Chondrocyte (in vitro differentiated cells): ENCODE results near the gene NSF. TPM values are rescaled to one million over a fixed set of nuclear protein-coding genes. Genes with fewer than 3 reads are reported as not detected.

Experiments used
- DNase-seq: peaks from one replicate; pipeline ENCODE4 v3.0.0; 2021; ENCODE audit warnings: mixed read lengths, low spot score
- H3K27ac Mint-ChIP-seq: one replicate; pipeline ENCODE4 v1.8.0; 2021; ENCODE audit warnings: mild to moderate bottlenecking, moderate library complexity, mixed read lengths; ENCODE audit not compliant: unreplicated experiment
- H3K27me3 Mint-ChIP-seq: 2 replicates; pipeline ENCODE4 v1.8.0; 2021; ENCODE audit warnings: low read depth, mixed read lengths
- H3K36me3 Mint-ChIP-seq: 2 replicates; pipeline ENCODE4 v1.8.0; 2021; ENCODE audit warnings: low read depth, mixed read lengths
- H3K4me1 Mint-ChIP-seq: 2 replicates; pipeline ENCODE4 v1.8.0; 2021; ENCODE audit warnings: low read depth, mild to moderate bottlenecking, mixed read lengths
- H3K4me3 Mint-ChIP-seq: one replicate; pipeline ENCODE4 v1.8.0; 2021; ENCODE audit warnings: mild to moderate bottlenecking, moderate library complexity, mixed read lengths; ENCODE audit not compliant: unreplicated experiment
- H3K9me3 Mint-ChIP-seq: 2 replicates; pipeline ENCODE4 v1.8.0; 2021; ENCODE audit warnings: low read depth, mixed read lengths
- CTCF ChIP-seq: fragments of 200-600 bp; sonication (generic); IDR thresholded peaks from 2 replicates; pipeline ENCODE4 v1.5.0; 2021; ENCODE audit warnings: antibody characterized with exemption, mild to moderate bottlenecking, moderate library complexity
- total RNA-seq: library from RNA; stranded (reverse); gene quantifications from 3 replicates; pipeline ENCODE4 v1.2.1, GENCODE V29; 2021

NSF gene
- total RNA-seq, 1 donor from 2014 or later, result 48.3 TPM

DNA sequence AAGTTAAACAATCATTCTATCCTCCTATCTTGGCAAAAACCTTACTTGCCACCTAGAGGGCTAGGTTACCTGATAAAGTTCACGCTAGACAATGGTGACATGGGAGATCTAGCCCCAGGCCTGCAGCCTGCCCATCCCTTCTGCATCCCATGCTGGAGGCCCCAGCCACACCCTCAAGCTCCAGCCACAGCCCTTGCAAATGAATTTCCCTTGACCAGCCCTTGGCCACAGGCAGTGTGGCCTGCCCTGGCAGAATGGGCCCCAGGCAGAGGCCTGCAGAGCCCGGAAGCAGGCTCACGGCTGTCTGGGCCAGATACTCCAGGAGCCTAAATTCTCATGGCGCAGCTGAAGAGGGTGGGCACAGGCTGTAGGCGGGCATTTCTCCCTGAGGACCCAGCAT, 213.1 kb downstream of the NSF start:
- Mint-ChIP-seq H3K4me1 (no peaks in the 10 kb centered on the region), H3K36me3 (no peaks in the 10 kb centered on the region), H3K9me3 (no peaks in the 10 kb centered on the region), H3K4me3 (no peak overlapping the region), H3K27me3 (no peaks in the 10 kb centered on the region), H3K27ac (no peak overlapping the region)
- no peak for TF ChIP-seq CTCF
- DNase-seq, result no peak

- Mint-ChIP-seq H3K36me3 (no peaks in the 10 kb centered on the region), H3K4me3 (no peak overlapping the region), H3K27me3 (no peaks in the 10 kb centered on the region), H3K27ac (no peak overlapping the region), H3K4me1 (no peaks in the 10 kb centered on the region), H3K9me3 (no peaks in the 10 kb centered on the region)
- no peak for DNase-seq
- no peak for TF ChIP-seq CTCF
Measured at GRCh38 chr17:46805771-46806170, 215.3 kb downstream of the NSF start.

Other genes starting within 250 kb of the NSF start
- 5.1 to 14.4 TPM (median 8.5 TPM) in 3 replicates for gene ARL17B, start 228.9 kb upstream of the NSF start, total RNA-seq
- gene LRRC37A2, start 78.2 kb upstream of the NSF start, total RNA-seq, result 8.9 to 11.3 TPM (median 9.1 TPM) in 3 replicates
- 7.9 to 12.0 TPM (median 8.1 TPM) in 3 replicates for gene ARL17A, start 11.0 kb upstream of the NSF start, total RNA-seq
- 4.1 to 5.2 TPM (median 4.9 TPM) in 3 replicates for gene WNT3, start 228.0 kb downstream of the NSF start, total RNA-seq